Liver (tissue), 3 donors: ENCODE measurements around the gene SUCO.

Experiments
- FOXA1 ChIP-seq: IDR thresholded peaks from 2 replicates; pipeline ENCODE4 v1.6.1; 2016; ENCODE audit warnings: antibody characterized with exemption
- HNF4A ChIP-seq, 2 donors: conservative IDR thresholded peaks; 2 replicates each; pipeline ENCODE4 v1.6.1; 2016; ENCODE audit warnings: antibody characterized with exemption in 2 of 2, mild to moderate bottlenecking in 2 of 2
- JUND ChIP-seq, 2 donors: IDR thresholded peaks; 2 replicates each; pipeline ENCODE4 v1.6.1; 2016; ENCODE audit warnings: antibody characterized with exemption in 2 of 2
- NR2F2 ChIP-seq: IDR thresholded peaks from 2 replicates; pipeline ENCODE4 v1.6.1; 2016; ENCODE audit warnings: antibody characterized with exemption
- RAD21 ChIP-seq, 2 donors: IDR thresholded peaks; 2 replicates each; pipeline ENCODE4 v1.6.1; 2016; ENCODE audit warnings: antibody characterized with exemption in 2 of 2, mild to moderate bottlenecking in 2 of 2
- SP1 ChIP-seq: IDR thresholded peaks from 2 replicates; pipeline ENCODE4 v1.6.1; 2018; ENCODE audit warnings: antibody characterized with exemption, mild to moderate bottlenecking
- TAF1 ChIP-seq: conservative IDR thresholded peaks from 2 replicates; pipeline ENCODE4 v1.6.1; 2016; ENCODE audit warnings: antibody characterized with exemption, mild to moderate bottlenecking
- YY1 ChIP-seq: IDR thresholded peaks from 2 replicates; pipeline ENCODE4 v1.6.1; 2016; ENCODE audit warnings: antibody characterized with exemption, mild to moderate bottlenecking
- ZBTB33 ChIP-seq: IDR thresholded peaks from 2 replicates; pipeline ENCODE4 v1.6.1; 2016; ENCODE audit warnings: antibody characterized with exemption
- TF ChIP-seq, protein P1 (sequence below): IDR thresholded peaks from 2 replicates; pipeline ENCODE4 v1.6.1; 2016; ENCODE audit warnings: antibody characterized with exemption
- TF ChIP-seq, protein P2 (sequence below): IDR thresholded peaks from 2 replicates; pipeline ENCODE4 v1.6.1; 2016; ENCODE audit warnings: antibody characterized with exemption
- TF ChIP-seq, protein P3 (sequence below): fragments of 150-350 bp; IDR thresholded peaks from 2 replicates; pipeline ENCODE4 v1.5.1; 2017; ENCODE audit warnings: improper control_type of control experiment, low read depth, low read length; ENCODE audit not compliant: missing input control
- donor health status: healthy.
- donor health status: healthy.

DNA sequence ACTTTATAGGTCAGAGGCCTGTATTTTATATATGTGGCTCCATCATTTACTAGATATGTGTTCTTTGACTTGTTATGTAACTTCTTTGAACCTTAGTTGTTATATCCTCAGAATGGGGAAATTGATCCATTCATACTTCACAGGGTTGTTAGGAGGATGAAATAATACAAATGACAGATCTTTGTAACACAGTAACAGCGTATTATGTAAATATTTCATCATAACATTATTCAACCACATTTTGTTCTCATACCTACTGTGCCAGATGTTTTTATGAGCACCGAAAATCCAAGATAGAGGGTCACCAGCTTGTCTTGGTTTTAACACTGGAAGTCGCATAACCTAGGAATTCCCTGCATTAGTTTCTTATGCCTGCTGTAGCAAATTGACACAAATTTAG, 3.3 kb downstream of the SUCO start:
- TF ChIP-seq TAF1 (no peak), HNF4A (conservative IDR thresholded peaks at IDR 0.05) (no peak), JUND (IDR thresholded peaks at IDR 0.05) (no peak), RAD21 (IDR thresholded peaks at IDR 0.05) (no peak), ZBTB33 (no peak), SP1 (no peak), YY1 (no peak), FOXA1 (no peak), NR2F2 (no peak)
- TF ChIP-seq, protein P1, sequence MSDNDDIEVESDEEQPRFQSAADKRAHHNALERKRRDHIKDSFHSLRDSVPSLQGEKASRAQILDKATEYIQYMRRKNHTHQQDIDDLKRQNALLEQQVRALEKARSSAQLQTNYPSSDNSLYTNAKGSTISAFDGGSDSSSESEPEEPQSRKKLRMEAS: no peak
- TF ChIP-seq, protein P2, sequence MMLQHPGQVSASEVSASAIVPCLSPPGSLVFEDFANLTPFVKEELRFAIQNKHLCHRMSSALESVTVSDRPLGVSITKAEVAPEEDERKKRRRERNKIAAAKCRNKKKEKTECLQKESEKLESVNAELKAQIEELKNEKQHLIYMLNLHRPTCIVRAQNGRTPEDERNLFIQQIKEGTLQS: no peak
- TF ChIP-seq, protein P3, sequence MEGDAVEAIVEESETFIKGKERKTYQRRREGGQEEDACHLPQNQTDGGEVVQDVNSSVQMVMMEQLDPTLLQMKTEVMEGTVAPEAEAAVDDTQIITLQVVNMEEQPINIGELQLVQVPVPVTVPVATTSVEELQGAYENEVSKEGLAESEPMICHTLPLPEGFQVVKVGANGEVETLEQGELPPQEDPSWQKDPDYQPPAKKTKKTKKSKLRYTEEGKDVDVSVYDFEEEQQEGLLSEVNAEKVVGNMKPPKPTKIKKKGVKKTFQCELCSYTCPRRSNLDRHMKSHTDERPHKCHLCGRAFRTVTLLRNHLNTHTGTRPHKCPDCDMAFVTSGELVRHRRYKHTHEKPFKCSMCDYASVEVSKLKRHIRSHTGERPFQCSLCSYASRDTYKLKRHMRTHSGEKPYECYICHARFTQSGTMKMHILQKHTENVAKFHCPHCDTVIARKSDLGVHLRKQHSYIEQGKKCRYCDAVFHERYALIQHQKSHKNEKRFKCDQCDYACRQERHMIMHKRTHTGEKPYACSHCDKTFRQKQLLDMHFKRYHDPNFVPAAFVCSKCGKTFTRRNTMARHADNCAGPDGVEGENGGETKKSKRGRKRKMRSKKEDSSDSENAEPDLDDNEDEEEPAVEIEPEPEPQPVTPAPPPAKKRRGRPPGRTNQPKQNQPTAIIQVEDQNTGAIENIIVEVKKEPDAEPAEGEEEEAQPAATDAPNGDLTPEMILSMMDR: no peak
